ENCODE results near the gene RYR3. TPM values are rescaled to one million over a fixed set of nuclear protein-coding genes. Genes with fewer than 3 reads are reported as not detected.

The RYR3 gene
- total RNA-seq, 1 experiment from 2014 or later, result 0.72 TPM

DNA sequence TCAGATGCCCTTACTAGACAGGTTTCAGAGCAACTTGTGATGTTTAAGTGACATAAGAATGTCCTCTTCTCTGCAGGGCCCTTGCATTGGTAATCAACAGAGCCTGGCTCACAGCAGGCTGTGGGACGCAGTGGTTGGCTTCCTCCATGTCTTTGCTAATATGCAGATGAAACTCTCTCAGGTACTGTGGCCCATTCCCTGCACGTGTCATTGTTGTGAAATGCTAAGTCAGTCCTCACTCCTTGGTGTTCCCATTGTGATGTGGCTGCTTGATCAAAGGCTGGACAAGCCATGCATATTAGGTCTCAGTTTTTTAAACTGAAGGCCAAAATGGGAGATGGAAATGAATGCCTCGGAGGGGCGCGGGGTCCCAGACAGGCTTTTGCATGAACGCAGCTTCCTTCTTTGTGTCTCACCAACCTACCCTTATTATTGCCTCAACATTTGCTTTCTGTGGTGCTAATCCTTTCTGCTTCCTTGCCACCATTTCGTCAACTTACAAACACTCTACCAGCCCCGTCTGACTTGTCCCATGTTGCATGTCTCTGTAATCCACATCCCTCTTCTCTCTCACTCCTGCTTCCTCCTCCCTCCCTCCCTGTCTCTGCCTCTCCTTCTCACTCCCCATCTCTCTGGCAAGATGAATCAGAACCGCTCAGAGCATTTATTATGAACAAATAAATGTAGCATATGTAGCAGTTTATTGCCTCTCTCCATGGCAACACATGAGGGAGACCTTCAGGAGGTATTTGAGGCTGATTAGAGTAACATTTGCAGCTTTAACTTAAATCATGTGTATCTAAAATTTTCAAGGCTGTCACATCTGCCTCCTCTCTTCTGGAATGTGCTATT, 524.4 kb downstream of the RYR3 start:
- DNase-seq (ENCODE audit: low spot score), result no peak

GRCh38 chr15:33837294-33837693, 526.5 kb downstream of the RYR3 start:
- DNase-seq (ENCODE audit: low spot score), result no peak

DNA sequence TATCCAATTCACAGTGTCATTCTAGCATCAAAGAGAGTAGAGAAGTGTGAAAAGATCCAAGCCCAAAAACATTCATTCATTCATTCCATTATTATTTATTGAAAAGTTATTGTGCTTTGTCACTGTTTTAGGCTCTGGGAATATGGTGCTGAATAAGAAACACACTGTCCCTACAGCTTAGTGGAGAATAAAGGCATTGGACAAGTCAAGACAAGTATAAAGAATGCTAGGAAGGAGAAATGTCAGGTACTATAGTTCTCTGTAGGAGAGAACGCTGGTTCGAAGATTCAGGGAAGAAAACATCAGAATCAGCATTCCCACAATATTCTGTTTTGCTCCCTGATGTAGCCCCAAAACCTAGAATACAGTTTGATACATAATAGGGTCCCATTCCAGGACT, 528.8 kb downstream of the RYR3 start:
- DNase-seq (ENCODE audit: low spot score), result no peak

DNA sequence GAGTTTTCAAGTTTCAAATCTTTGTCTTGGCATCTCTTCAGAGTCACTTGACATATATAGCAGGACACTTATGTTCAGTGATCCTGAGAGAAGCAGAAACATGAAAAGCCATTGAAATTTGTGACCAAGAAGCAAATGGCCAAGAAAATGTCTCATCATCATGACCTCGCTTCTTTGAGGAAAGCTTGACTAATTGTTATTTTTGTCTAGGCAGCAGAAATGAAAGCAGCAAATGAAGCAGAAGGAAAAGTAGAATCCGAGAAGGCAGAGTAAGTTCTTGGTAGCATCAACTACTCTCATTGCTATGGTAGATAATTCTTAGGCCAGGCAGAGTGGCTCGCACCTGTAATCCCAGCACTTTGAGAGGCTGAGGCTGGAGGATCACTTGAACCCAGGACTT, 529.8 kb downstream of the RYR3 start:
- DNase-seq (ENCODE audit: low spot score), result no peak

- DNase-seq (ENCODE audit: low spot score), result no peak
Measured at GRCh38 chr15:33844186-33844585, 533.4 kb downstream of the RYR3 start.

DNA sequence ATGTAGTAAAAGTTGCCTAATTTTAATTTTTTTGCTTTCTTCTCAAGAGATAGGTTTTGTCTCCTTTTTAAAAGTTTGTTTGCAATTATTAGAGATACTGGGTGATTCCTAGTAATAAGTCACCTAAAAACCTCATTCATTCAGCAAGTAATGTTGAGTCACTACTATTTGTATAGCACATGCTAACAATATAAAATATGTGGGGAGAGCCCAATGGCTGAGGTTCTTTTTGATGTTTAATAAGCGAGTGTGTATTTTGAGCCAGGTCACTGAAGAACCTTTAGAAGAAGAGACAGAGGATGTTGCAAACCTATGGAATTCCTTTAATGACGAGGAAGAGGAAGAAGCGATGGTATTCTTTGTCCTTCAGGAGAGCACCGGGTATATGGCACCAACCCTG, 533.8 kb downstream of the RYR3 start:
- DNase-seq (ENCODE audit: low spot score), result no peak

DNA sequence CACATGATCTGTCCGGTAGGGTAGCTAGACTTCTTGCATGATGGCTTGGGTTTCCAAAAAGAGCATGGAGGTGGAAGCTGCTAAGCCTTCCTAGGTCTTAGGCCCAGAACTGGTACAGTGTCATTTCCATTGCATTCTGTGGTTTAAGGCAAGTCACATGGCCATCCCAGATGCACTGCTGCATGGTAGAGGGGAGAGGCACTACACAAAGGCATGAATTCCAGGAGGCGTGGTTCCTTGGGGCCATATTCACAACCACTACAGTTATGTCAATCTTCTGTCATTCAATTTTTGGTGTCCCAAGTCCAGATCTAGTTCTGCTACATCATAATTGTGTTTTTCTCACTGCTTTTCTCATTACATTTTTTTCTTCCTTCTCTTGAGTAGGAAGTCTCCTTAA, 535.4 kb downstream of the RYR3 start:
- DNase-seq (ENCODE audit: low spot score), result no peak

- no peak for DNase-seq (ENCODE audit: low spot score)
Measured at GRCh38 chr15:33846862-33847261, 536.1 kb downstream of the RYR3 start.

GRCh38 chr15:33848011-33848410, 537.2 kb downstream of the RYR3 start:
- no peak for DNase-seq (ENCODE audit: low spot score)

- no peak for DNase-seq (ENCODE audit: low spot score)
Measured at GRCh38 chr15:33851079-33851478, 540.3 kb downstream of the RYR3 start.

DNA sequence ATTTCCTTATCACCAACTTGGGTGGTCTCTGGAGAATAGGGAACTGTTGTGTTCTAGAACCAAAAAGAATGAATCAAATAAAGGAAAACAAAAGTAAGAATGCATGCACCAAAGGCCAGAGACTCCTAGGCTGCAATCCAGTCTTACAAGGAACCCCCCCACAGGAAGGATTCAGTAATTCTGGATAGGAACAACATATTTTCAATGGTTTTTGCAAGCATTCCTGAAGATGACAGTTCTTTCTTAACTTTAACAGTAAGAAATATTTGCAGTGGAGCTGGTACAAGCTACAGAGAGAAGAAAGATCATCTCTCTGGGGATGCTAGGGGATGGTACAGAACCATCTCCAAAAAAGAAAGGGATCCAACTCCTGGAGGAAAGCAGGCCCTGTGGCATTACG, 541.3 kb downstream of the RYR3 start:
- no peak for DNase-seq (ENCODE audit: low spot score)

DNA sequence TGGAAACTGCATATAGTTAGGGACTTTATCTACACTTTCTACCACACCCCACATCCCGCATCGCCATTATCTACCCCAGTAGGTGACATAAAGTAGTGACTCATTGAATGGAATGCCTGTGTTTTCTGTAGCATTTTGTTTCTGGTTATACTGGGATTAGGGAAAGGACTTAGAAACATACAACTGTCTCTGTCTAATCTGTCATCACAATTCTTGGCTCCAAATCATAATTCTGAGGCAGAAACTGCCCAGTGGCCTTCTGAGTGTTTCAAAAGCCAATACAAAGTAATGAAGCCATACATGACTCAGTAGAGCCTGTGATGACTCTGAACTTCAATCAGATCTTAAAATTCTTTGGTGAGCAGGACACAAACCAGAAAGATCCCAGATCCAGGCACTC, 541.8 kb downstream of the RYR3 start:
- DNase-seq (ENCODE audit: low spot score), result peak; percentile 66

DNA sequence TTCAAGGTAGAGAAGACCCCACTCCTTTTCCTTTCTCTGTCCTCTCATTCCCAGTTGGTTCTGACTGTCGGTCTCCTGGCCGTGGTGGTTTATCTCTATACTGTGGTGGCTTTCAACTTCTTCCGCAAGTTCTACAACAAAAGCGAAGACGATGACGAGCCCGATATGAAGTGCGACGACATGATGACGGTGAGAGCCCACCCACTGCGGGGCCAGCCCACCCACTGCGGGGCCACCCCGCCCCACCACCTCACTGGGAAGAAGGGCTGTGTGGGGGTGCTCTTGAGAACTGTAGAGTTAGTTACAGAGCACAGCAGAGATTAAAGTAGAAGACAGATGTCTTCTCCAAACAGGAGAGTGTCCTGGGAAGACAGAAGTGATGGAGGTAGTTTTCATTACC, 547.0 kb downstream of the RYR3 start:
- DNase-seq (ENCODE audit: low spot score), result no peak

DNA sequence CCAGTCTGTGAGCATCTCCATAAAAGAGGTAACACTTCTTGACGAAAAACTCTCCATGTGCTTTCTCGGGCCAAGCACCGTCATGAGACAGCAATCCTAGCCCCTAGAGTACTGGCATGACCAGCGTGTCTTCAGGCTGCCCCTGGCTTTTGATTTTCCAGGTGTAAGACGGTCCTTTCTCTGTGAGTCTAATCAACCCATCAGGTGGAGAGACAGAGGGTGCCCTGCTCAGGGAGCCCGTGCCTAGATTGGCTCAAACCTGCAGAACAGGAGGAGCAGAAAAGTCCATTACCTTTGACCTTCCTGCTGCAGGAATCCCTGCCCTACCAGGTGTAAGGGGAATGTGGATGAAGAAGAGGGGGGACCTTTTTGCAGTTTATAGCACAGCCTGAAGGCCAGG, 548.1 kb downstream of the RYR3 start:
- DNase-seq (ENCODE audit: low spot score), result no peak

DNA sequence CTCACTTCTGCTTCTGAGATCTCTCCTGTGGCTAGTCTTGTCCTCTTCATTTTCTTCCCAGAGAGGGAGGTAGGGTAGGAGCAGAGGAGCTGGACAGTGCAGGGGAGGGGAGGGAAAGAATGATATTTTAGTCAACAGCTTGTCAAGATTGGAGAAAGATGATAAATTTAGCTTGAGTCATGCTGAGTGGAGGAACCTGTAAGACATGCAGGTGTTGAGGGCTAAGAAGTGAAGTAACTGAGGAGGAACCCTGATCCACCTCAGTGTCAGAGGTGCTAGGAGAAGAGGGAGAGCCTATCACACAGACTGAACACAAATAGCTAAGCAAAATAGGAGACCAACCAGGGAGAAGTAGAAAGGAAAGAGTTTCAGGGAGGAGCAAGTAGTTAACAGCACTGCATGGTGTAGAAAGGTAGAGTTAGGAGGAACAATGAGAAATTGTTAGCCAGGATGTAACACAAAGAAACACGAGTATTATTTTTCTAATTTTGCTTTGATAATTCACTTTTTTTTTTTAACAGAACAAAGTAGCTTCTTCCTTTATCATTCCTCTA, 549.3 kb downstream of the RYR3 start:
- DNase-seq (ENCODE audit: low spot score), result no peak

- DNase-seq (ENCODE audit: low spot score), result no peak
Measured at GRCh38 chr15:33860754-33861153, 550.0 kb downstream of the RYR3 start.

- DNase-seq (ENCODE audit: low spot score), result no peak
Measured at GRCh38 chr15:33864360-33865075, 553.8 kb downstream of the RYR3 start.

- DNase-seq (ENCODE audit: low spot score), result no peak
Measured at GRCh38 chr15:33865416-33865815, 554.6 kb downstream of the RYR3 start.

DNA sequence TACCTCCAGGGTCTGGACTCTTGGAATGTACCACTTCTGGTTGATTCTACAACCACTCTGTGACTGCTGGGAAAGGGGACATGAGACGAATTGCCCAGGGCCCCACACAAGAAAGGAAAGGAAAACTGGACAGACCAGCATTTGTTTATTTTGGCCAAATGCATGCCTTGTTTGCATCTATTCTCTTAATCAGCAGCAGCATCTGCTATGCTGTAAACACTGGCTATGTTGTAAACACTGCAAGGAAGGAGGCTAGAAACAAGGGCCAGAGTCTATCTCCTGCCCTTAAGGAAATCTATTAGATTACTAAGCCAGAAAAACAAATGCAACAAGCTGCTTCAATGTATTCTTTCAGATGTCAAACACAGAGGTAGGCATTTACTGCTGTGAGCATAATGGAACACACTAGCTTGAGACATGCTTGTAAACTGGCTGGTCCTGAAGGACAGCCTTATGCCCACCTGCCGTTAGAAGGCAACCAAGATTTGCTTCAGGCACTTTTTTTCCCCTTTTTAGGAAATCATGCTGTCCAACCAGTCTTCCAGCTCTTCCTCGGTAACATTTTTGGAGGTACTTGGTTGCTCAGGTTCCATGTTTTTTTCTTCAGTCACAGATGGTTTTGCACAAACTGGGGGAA, 555.5 kb downstream of the RYR3 start:
- DNase-seq (ENCODE audit: low spot score), result peak; percentile 51

GRCh38 chr15:33871980-33872379, 561.2 kb downstream of the RYR3 start:
- no peak for DNase-seq (ENCODE audit: low spot score)

DNA sequence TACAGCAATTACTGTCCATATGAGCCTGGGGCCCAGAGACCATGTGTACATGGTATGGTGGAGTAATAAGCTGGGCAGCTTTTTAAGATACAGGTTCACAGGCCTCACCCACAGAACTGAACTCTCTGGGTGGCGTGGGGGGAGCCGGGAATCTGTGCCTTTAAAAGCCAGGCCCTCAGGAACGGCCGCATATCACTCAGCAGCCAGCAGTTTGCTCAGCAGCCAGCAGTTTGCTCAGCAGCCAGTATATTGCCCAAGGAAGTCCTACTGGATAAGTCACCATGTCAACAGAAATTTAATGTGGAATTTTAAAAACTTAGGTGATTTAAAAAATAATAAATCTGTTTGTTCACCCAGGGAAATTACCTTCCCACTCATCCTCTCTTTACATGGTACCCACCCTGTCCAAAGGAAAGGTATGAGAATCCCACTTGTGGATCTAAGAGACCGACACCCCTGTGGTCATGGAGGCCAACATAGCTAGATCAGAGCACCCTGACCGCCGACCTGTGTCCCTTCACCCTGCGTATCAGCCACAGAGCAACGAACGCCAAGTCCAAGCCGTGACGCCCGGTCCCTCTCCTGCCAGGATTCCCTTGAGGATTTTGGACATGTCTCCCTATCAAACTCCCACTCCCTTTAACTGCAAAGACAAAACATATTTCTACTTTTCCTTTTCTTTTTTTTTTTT, 561.8 kb downstream of the RYR3 start:
- no peak for DNase-seq (ENCODE audit: low spot score)

DNA sequence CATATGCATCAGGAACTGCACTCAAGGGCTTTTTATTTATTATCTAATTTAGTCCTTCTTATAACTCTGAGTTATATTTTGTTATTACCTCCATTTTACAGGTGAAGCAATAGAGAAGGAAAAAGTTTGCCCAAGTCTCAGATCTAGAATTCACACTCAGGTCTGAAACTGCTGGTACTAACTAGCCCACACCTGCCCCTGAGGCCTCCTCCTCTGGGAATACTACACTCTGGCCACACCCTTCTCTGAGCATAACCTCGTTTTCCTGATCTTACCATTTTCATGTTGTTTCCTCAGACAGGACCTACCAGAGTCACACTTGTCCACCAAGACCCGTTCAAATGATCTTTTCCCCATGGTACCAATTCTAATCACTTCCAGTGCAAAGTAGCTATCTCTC, 563.4 kb downstream of the RYR3 start:
- DNase-seq (ENCODE audit: low spot score), result no peak
